22Rv1 (cell line): Measurements from ENCODE around the gene SDHAF4.

Experiments
- H3K27ac ChIP-seq: fragments of 450-650 bp; 2 replicates; pipeline ENCODE4 v1.5.1; 2017
- CTCF ChIP-seq: fragments of 450-650 bp; IDR thresholded peaks from 2 replicates; pipeline ENCODE4 v1.5.1; 2017; ENCODE audit warnings: mild to moderate bottlenecking
- ZFX ChIP-seq: fragments of 450-650 bp; IDR thresholded peaks from 2 replicates; pipeline ENCODE4 v1.6.1; 2017; ENCODE audit warnings: antibody characterized with exemption, borderline replicate concordance

SDHAF4 gene

GRCh38 chr6:70638468-70638867 is 71.7 kb downstream of the SDHAF4 start:
- no peak for TF ChIP-seq ZFX
- TF ChIP-seq CTCF: no peak
- H3K27ac ChIP-seq: no peak overlapping the region
